ENCODE measurements around the gene BET1.

DNA sequence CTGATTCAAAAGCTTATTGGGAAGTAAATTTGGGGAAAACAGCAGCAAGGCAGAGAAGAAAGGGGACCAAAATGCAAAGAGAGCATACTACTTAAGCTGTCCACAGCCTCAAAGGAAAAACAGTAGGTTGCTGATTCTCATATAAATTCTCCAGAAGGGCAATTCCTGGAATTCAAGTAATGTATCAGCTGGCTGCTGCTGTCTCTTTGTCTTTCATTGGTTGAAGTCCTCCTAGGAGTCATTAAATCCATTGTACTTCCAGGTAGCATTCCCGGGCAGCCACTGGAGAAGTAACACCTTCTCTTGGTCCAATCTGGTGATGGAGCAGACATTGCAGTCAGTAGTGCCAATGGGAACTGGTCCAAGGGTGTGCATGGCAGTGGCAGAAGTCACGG lies 22.7 kb downstream of the BET1 start:
- TF ChIP-seq POLR2A (IDR thresholded peaks at IDR 0.05), result no peak
- TF ChIP-seq CTCF (IDR thresholded peaks at IDR 0.05), result no peak
